Omental fat pad (tissue), 4 donors: ENCODE measurements around the gene TADA2B. TPM values are rescaled to one million over a fixed set of nuclear protein-coding genes. Genes with fewer than 3 reads are reported as not detected.

ENCODE experiments used
- ATAC-seq: fragments of 150-250 bp; one replicate; pipeline ENCODE4 v1.9.1; 2016; ENCODE audit warnings: mild to moderate bottlenecking, moderate library complexity; ENCODE audit not compliant: low FRiP score
- DNase-seq: peaks from one replicate; pipeline ENCODE4 v3.0.0-alpha.2; 2019; ENCODE audit warnings: low spot score
- total RNA-seq, 4 donors: library from RNA; depleted of rRNA; stranded (reverse); fragments of >200 nt; gene quantifications; one replicate each; pipeline ENCODE4 v1.1.0, GENCODE V29; 2016
- TF ChIP-seq, protein P1 (sequence below), 3 donors: fragments of 450-650 bp; IDR thresholded peaks; one replicate each; pipeline ENCODE4 v1.5.1; 2016 to 2017; ENCODE audit warnings: antibody characterized with exemption in 3 of 3, mild to moderate bottlenecking in 3 of 3, moderate library complexity in 2 of 3

TADA2B gene, protein sequence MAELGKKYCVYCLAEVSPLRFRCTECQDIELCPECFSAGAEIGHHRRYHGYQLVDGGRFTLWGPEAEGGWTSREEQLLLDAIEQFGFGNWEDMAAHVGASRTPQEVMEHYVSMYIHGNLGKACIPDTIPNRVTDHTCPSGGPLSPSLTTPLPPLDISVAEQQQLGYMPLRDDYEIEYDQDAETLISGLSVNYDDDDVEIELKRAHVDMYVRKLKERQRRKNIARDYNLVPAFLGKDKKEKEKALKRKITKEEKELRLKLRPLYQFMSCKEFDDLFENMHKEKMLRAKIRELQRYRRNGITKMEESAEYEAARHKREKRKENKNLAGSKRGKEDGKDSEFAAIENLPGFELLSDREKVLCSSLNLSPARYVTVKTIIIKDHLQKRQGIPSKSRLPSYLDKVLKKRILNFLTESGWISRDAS
- total RNA-seq, result 10 to 100 TPM; 12.2 to 20.5 (median 16.5) TPM

DNA sequence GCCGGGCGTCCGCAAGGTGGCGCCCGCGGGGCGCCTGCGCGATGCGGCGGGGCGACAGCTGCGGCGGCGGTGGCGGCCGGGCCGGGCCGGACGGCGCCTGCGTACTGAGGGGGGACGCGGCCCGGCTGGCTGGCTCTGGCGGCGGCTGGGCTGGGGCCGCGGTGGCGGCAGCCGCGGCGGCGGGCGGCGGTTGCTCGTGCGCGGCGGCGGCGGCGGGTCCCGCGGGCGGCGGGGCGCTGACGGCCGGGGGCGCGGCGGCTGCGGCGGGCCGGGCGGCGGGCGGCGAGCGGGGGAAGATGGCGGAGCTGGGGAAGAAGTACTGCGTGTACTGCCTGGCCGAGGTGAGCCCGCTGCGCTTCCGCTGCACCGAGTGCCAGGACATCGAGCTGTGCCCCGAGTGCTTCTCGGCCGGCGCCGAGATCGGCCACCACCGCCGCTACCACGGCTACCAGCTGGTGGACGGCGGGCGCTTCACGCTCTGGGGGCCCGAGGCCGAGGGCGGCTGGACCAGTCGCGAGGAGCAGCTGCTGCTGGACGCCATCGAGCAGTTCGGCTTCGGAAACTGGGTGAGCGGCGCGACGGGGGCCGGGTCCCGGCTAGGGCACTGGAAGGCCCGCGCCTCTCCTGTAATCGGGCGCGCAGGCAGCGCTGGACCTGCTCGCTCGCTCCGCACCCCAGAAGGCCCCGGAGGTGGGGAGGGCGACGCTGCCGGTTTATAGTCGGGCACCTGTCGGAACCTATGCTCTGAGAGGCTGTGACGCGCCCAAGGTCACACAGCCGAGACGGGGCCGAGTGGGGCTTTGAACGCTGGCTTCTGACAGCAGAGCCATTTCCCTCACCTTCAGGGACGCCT lies at the start of gene TADA2B:
Gene TADA2B (plus strand): TSS at position 89 of the 853 bp plus-strand sequence. CDS start 208 bp downstream, at position 297.
- TF ChIP-seq, protein P1, sequence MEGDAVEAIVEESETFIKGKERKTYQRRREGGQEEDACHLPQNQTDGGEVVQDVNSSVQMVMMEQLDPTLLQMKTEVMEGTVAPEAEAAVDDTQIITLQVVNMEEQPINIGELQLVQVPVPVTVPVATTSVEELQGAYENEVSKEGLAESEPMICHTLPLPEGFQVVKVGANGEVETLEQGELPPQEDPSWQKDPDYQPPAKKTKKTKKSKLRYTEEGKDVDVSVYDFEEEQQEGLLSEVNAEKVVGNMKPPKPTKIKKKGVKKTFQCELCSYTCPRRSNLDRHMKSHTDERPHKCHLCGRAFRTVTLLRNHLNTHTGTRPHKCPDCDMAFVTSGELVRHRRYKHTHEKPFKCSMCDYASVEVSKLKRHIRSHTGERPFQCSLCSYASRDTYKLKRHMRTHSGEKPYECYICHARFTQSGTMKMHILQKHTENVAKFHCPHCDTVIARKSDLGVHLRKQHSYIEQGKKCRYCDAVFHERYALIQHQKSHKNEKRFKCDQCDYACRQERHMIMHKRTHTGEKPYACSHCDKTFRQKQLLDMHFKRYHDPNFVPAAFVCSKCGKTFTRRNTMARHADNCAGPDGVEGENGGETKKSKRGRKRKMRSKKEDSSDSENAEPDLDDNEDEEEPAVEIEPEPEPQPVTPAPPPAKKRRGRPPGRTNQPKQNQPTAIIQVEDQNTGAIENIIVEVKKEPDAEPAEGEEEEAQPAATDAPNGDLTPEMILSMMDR (IDR thresholded peaks at IDR 0.05), result no peak
- DNase-seq (no peak), ATAC-seq (peak; percentile 13)

DNA sequence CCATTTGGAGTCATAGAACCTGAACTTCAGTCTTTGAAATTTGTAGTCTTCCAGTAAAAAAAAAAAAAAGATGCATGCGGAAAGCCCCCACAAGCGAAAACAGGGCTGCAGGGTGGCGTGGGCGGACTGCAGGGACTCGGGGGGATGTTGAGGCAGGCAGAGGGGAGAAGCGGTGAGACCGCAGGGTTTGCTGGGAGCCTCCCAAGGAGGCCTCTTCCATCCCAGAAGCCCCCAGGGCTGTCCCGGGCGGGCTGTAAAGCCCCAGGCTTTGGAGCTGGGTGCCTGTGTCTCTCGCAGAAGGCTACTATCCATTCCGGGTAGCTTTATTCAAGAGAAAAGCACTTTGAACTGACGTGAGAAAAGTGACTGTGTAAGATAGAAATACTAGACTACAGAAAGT lies 46.7 kb upstream of the TADA2B start:
- ATAC-seq, result no peak
- DNase-seq, result no peak
- TF ChIP-seq, protein P1 (IDR thresholded peaks at IDR 0.05), result no peak

DNA sequence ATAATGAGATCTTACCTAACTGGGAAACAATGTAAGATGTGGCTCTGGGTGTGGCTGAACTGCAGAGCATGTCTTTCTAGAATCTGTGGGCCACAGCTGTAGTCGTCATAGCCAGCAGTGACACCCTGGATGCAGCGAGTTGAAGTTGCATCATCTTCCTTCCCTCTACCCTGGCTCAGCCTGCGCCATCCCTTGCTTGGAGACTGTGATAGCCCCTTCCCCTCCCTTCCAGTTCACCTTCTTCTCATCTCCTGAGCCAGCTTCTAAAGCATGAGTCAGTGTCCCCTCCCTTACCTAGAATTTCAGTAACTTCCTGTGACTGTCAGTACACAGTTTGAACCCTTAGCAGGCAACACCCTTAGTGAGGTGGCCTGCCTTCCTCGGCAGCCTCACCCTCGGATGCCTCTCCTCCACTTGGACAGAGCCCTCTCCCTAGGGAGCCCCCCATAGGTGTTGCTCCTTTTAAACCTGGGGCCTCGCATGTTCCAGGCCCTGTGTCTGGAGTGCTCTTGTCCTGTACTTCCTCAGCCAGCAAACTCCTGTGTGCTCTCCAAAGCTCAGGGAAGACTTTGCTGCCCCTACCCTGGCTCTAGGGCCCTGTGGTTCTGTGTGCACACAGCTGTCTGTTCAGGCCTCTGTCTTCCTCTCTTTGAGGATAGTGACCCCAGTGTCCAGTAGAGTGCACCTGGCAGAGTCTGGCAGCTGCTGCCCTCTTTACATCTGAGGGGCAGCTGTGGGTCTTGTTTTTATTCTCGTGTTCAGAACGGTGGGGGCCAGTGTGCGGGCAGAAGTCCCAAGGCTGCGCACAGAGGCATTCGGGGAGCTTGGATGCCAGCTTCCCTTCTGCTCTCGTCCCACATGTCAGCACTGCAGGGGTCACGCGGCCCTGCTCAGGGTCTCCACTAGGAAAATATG lies 43.7 kb upstream of the TADA2B start:
- ATAC-seq, result no peak
- TF ChIP-seq, protein P1 (IDR thresholded peaks at IDR 0.05), result no peak
- DNase-seq, result no peak

DNA sequence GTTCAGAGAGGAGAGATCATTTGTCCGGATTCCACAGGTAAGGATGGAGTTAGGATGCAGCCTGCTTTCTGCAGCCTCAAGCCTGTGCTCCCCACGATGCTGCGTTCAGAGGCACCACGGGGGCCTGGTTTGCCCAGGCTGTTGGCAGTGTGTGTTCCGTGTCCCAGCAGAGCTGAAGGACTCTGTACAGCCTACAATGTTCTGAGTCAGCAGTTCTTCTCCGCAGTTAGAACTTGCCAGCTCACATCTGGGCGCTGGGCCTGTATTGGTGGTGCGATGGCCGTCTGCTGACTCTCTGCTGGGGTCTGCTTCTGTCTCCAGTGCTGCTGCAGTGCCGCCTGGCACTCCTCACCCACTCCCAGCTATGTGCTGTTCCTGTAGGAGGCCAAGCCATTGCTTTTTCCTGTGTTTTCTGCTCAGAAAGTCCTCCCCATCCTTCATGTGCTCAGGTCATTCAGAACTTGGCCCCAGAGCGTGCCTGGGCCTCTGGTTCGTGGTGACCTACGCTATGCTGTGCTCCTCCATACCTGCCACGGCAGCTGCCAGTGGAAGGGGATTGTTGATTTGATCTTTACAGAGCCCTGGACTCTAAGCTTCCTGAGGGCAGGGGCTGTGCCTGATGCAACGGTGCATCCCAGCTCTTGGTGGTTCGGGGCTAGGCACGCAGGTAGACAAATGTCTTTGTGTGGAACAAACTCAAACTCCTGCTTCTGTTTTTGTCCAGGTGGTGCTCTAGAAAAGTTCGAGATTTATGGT lies 42.6 kb upstream of the TADA2B start:
- TF ChIP-seq, protein P1 (IDR thresholded peaks at IDR 0.05), result no peak
- ATAC-seq, result no peak
- DNase-seq, result no peak

DNA sequence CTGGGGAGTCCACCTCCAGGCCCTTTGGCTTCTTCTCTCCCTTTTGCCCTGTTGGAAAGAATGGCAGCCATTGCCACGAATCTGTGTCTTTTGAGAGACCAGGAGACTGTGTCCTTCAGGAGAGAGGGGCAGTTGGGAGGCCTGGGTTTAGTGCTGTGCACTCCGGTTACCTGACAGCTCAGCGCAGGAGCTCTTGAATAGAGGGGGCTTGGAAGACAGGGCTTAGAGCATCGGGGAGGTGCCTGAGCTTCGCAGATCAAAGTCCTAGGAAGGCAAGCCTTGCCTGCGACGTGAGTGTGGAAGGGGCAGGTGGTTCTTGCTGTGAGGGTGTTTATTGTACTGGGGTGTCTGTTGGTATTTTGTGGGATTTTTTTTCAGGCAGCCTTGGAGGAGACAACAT lies 41.9 kb upstream of the TADA2B start:
- DNase-seq, result no peak
- no peak for ATAC-seq
- TF ChIP-seq, protein P1 (IDR thresholded peaks at IDR 0.05), result no peak

DNA sequence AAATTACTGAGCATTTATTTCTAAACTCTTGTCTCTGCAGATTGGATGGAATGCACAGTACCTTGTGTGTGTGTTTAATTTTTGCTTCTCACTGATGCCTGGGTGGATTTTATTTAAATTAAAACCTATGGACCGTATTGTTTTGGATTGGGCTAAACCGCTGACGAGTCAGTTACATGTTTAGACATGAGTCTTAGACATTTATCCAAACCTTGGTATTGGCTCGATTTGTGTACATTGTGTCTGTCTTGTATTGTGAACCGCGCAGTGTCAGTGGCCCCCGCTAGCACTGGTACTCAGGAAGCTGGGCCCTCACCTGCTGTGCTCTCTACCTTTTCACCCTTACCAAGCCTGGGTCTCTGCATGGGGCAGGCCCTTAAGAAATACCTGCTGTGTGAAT lies 40.8 kb upstream of the TADA2B start:
- no peak for DNase-seq
- TF ChIP-seq, protein P1 (IDR thresholded peaks at IDR 0.05), result no peak
- no peak for ATAC-seq
